Measurements from ENCODE around the gene KIF22. TPM values are rescaled to one million over a fixed set of nuclear protein-coding genes. Genes with fewer than 3 reads are reported as not detected.
"Not testable (repeated sequence)": the region's sequence is repeated elsewhere in the genome, so short reads cannot be mapped to it uniquely, and the experiment has no call there.

KIF22 gene
- total RNA-seq, 1 experiment from 2014 or later: 111 TPM

DNA sequence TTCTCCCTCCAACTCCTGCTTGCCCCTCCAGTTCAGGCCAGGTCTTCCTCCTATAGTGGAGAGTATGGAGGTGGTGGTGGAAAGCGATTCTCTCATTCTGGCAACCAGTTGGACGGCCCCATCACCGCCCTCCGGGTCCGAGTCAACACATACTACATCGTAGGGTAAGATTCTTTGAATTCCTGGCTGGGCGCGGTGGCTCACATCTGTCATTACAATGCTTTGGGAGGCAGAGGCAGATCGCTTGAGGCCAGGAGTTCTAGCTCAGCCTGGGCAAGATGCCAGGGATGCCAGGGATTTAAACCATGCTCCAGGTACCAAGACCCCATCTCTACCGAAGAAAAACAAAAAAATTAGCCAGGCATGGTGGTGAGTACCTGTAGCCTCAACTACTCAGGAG is 11.1 kb upstream of the KIF22 start:
- TF ChIP-seq, protein P1, sequence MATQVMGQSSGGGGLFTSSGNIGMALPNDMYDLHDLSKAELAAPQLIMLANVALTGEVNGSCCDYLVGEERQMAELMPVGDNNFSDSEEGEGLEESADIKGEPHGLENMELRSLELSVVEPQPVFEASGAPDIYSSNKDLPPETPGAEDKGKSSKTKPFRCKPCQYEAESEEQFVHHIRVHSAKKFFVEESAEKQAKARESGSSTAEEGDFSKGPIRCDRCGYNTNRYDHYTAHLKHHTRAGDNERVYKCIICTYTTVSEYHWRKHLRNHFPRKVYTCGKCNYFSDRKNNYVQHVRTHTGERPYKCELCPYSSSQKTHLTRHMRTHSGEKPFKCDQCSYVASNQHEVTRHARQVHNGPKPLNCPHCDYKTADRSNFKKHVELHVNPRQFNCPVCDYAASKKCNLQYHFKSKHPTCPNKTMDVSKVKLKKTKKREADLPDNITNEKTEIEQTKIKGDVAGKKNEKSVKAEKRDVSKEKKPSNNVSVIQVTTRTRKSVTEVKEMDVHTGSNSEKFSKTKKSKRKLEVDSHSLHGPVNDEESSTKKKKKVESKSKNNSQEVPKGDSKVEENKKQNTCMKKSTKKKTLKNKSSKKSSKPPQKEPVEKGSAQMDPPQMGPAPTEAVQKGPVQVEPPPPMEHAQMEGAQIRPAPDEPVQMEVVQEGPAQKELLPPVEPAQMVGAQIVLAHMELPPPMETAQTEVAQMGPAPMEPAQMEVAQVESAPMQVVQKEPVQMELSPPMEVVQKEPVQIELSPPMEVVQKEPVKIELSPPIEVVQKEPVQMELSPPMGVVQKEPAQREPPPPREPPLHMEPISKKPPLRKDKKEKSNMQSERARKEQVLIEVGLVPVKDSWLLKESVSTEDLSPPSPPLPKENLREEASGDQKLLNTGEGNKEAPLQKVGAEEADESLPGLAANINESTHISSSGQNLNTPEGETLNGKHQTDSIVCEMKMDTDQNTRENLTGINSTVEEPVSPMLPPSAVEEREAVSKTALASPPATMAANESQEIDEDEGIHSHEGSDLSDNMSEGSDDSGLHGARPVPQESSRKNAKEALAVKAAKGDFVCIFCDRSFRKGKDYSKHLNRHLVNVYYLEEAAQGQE (IDR thresholded peaks at IDR 0.05; ENCODE audit: insufficient read depth in 1 of 2, low read depth in 2 of 2, low read length in 1 of 2): no peak
- Histone ChIP-seq H3K27me3 (ENCODE audit: control insufficient read depth, insufficient read depth, low read length) (no peaks in the 10 kb centered on the region), H3K9me3 (ENCODE audit: control insufficient read depth, insufficient read depth, low read depth, low read length) (no peaks in the 10 kb centered on the region), H3K4me1 (ENCODE audit: control insufficient read depth, insufficient read depth, low read length) (no peaks in the 10 kb centered on the region), H3K27ac (ENCODE audit: low read length) (no peak overlapping the region), H3K4me3 (ENCODE audit: low read depth in 2 of 2, low read length in 2 of 2) (no peak overlapping the region), H3K36me3 (ENCODE audit: control insufficient read depth, insufficient read depth, low read length) (no peaks in the 10 kb centered on the region)
- ChIA-PET POLR2A (no interaction called here), CTCF (no interaction called here)
- ATAC-seq (no peak), DNase-seq (ENCODE audit: low read depth, low spot score) (no peak)
- intact Hi-C loops (cut with micrococcal nuclease; ENCODE audit: unreplicated experiment): no loop called here
- in situ Hi-C loops (cut with HindIII; ENCODE audit: low pct_unique_long_range_greater_than_20kb, low sequenced_read_pairs): no loop called here
- no TSS peak for BruUV-seq (replicated peaks)

DNA sequence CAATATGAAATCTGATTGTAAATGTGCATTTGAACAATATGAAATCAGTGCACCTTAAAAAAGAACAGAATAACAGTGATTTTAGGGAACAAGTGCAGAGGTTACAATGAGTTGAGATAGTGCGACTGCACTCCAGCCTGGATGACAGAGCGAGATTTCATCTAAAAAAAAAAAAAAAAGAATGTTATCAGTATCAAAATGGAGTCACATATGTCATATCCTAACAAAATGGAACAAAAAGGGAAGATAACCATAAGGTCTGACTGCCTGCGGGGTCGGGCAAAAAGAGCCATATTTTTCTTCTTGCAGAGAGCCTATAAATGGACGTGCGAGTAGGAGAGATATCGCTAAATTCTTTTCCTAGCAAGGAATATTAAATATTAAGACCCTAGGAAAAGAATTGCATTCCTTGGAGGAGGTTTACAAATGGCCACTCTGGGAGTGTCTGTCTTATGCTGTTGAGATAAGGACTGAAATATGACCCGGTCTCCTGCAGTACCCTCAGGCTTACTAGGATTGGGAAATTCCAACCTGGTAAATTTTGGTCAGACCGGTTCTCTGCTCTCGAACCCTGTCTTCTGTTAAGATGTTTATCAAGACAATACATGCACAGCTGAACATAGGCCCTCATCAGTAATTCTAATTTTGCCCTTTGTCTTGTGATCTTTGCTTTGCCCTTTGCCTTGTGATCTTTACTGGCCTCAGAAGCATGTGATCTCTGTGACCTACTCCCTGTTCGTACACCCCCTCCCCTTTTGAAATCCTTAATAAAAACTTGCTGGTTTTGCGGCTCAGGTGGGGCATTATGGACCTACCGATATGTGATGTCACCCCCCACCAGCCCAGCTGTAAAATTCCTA is 7.2 kb upstream of the KIF22 start:
- in situ Hi-C loops (cut with HindIII; ENCODE audit: low pct_unique_long_range_greater_than_20kb, low sequenced_read_pairs); BruUV-seq (replicated peaks); H3K4me3 ChIP-seq (ENCODE audit: low read depth in 2 of 2, low read length in 2 of 2); DNase-seq (ENCODE audit: low read depth, low spot score); H3K9me3 ChIP-seq (ENCODE audit: control insufficient read depth, insufficient read depth, low read depth, low read length); intact Hi-C loops (cut with micrococcal nuclease; ENCODE audit: unreplicated experiment); H3K27me3 ChIP-seq (ENCODE audit: control insufficient read depth, insufficient read depth, low read length); H3K36me3 ChIP-seq (ENCODE audit: control insufficient read depth, insufficient read depth, low read length); ATAC-seq; POLR2A ChIA-PET; H3K27ac ChIP-seq (ENCODE audit: low read length); H3K4me1 ChIP-seq (ENCODE audit: control insufficient read depth, insufficient read depth, low read length): not testable (repeated sequence)
- CTCF ChIA-PET: interaction anchor here (1.2 kb wide), 1 partner anchor 54 kb away, joined by 4 read pairs; no protein-coding TSS in a partner anchor

DNA sequence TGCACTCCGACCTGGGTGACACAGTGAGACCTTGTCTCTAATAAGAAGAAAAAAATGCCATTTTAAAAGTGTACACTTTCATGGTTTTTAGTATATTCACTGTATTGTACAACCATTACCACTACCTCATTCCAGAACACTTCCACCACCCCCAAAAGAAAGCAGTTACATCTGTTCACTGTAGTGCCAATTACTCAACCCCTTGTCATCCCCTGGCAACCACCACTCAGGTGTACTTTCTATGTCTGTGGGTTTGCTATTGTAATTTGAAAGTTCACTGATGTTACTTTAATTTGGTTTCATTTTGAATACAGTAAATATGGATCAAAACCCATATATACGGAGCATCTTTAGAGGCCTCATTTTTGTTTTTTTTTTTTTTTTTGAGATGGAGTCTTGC is 6.4 kb upstream of the KIF22 start:
- H3K27me3 ChIP-seq (ENCODE audit: control insufficient read depth, insufficient read depth, low read length): no peaks in the 10 kb centered on the region
- in situ Hi-C loops (cut with HindIII; ENCODE audit: low pct_unique_long_range_greater_than_20kb, low sequenced_read_pairs) (no loop called here), intact Hi-C loops (cut with micrococcal nuclease; ENCODE audit: unreplicated experiment) (no loop called here)
- H3K9me3 ChIP-seq (ENCODE audit: control insufficient read depth, insufficient read depth, low read depth, low read length): no peaks in the 10 kb centered on the region
- no peaks in the 10 kb centered on the region for H3K4me1 ChIP-seq (ENCODE audit: control insufficient read depth, insufficient read depth, low read length)
- TF ChIP-seq, protein P1 (IDR thresholded peaks at IDR 0.05; ENCODE audit: insufficient read depth in 1 of 2, low read depth in 2 of 2, low read length in 1 of 2): no peak
- no peak for TF ChIP-seq TCF7L2 (IDR thresholded peaks at IDR 0.05; ENCODE audit: low read depth, low read length)
- TF ChIP-seq, protein P2, sequence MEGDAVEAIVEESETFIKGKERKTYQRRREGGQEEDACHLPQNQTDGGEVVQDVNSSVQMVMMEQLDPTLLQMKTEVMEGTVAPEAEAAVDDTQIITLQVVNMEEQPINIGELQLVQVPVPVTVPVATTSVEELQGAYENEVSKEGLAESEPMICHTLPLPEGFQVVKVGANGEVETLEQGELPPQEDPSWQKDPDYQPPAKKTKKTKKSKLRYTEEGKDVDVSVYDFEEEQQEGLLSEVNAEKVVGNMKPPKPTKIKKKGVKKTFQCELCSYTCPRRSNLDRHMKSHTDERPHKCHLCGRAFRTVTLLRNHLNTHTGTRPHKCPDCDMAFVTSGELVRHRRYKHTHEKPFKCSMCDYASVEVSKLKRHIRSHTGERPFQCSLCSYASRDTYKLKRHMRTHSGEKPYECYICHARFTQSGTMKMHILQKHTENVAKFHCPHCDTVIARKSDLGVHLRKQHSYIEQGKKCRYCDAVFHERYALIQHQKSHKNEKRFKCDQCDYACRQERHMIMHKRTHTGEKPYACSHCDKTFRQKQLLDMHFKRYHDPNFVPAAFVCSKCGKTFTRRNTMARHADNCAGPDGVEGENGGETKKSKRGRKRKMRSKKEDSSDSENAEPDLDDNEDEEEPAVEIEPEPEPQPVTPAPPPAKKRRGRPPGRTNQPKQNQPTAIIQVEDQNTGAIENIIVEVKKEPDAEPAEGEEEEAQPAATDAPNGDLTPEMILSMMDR (IDR thresholded peaks at IDR 0.05): no peak
- TF ChIP-seq POLR2AphosphoS5 (IDR thresholded peaks at IDR 0.05; ENCODE audit: low read depth, low read length): no peak
- no peak for TF ChIP-seq SIN3A (IDR thresholded peaks at IDR 0.05; ENCODE audit: borderline replicate concordance, insufficient read depth, low read depth, low read length)
- ChIA-PET POLR2A (no interaction called here), CTCF (interaction anchor here (0.6 to 1.2 kb wide), 5 partner anchors 11 to 94 kb away, joined by 3 to 4 read pairs (median 3); no protein-coding TSS in a partner anchor)
- H3K36me3 ChIP-seq (ENCODE audit: control insufficient read depth, insufficient read depth, low read length): no peaks in the 10 kb centered on the region
- no peak for DNase-seq (ENCODE audit: low read depth, low spot score)
- no TSS peak for BruUV-seq (replicated peaks)
- no peak overlapping the region for H3K4me3 ChIP-seq (ENCODE audit: low read depth in 2 of 2, low read length in 2 of 2)
- no peak for ATAC-seq
- no peak overlapping the region for H3K27ac ChIP-seq (ENCODE audit: low read length)
